OCI-M2 (cell line): ENCODE results near the gene PRELID2.
"Not testable (repeated sequence)": the region's sequence is repeated elsewhere in the genome, so short reads cannot be mapped to it uniquely, and the experiment has no call there.

Source experiments
- DNase-seq: peaks from one replicate; lab custom pipeline; 2025; ENCODE audit not compliant: unreplicated experiment; lab: John Stamatoyannopoulos, UW

Gene PRELID2

GRCh38 chr5:145834917-145835847 lies at the start of gene PRELID2:
Gene PRELID2, minus strand, starts transcription at chr5:145835342. Its CDS starts 91 bp downstream, at chr5:145835251.
- DNase-seq = peak; percentile 48

- no peak for DNase-seq
These were observed 39.6 kb upstream of the PRELID2 start for GRCh38 chr5:145874765-145875164.

GRCh38 chr5:145872914-145873313 lies 37.8 kb upstream of the PRELID2 start, which contains the start of gene GRXCR2:
Gene GRXCR2, minus strand, starts transcription at chr5:145873014. Its CDS starts 46 bp downstream, at chr5:145872968.
- no peak for DNase-seq

- no peak for DNase-seq
These were observed 37.3 kb upstream of the PRELID2 start for GRCh38 chr5:145872486-145872885.

- no peak for DNase-seq
These were observed 34.6 kb upstream of the PRELID2 start for GRCh38 chr5:145869753-145870152.

- no peak for DNase-seq
These were observed 32.7 kb upstream of the PRELID2 start for GRCh38 chr5:145867806-145868205.

- DNase-seq = not testable (repeated sequence)
These were observed 29.3 kb upstream of the PRELID2 start for GRCh38 chr5:145864432-145864831.

- DNase-seq = no peak
These were observed 27.9 kb upstream of the PRELID2 start for GRCh38 chr5:145863003-145863402.

GRCh38 chr5:145859897-145860296 lies 24.8 kb upstream of the PRELID2 start:
- DNase-seq = no peak

GRCh38 chr5:145859453-145859852 lies 24.3 kb upstream of the PRELID2 start:
- no peak for DNase-seq

- DNase-seq = no peak
These were observed 23.8 kb upstream of the PRELID2 start for GRCh38 chr5:145858959-145859358.

- DNase-seq = no peak
These were observed 21.2 kb upstream of the PRELID2 start for GRCh38 chr5:145856285-145856818.

- DNase-seq = no peak
These were observed 20.7 kb upstream of the PRELID2 start for GRCh38 chr5:145855763-145856267.

GRCh38 chr5:145854651-145855258 lies 19.6 kb upstream of the PRELID2 start:
- peak; percentile 52 for DNase-seq

- no peak for DNase-seq
These were observed 18.7 kb upstream of the PRELID2 start for GRCh38 chr5:145853781-145854376.

- DNase-seq = no peak
These were observed 17.8 kb upstream of the PRELID2 start for GRCh38 chr5:145852990-145853389.

- DNase-seq = no peak
These were observed 13.7 kb upstream of the PRELID2 start for GRCh38 chr5:145848854-145849253.

GRCh38 chr5:145847499-145848497 lies 12.7 kb upstream of the PRELID2 start:
- no peak for DNase-seq

- no peak for DNase-seq
These were observed 10.9 kb upstream of the PRELID2 start for GRCh38 chr5:145846081-145846480.

- no peak for DNase-seq
These were observed 6.2 kb upstream of the PRELID2 start for GRCh38 chr5:145841299-145841698.
